GM23338 (cell line): ENCODE data around the gene NLGN1. TPM values are rescaled to one million over a fixed set of nuclear protein-coding genes. Genes with fewer than 3 reads are reported as not detected.

Experiments
- ATAC-seq: fragments of 200-7000 bp; cut with Tn5 transposase; 3 replicates; pipeline ENCODE4 v1.9.1; 2020
- DNase-seq: peaks from one replicate; pipeline ENCODE4 v3.0.0-alpha.2; 2015; ENCODE audit warnings: low spot score
- H2AFZ ChIP-seq: fragments of 200-600 bp; sonication (generic); 2 replicates; pipeline ENCODE4 v1.8.0; 2016; ENCODE audit warnings: antibody characterized with exemption, mild to moderate bottlenecking, moderate library complexity
- H3F3A ChIP-seq: fragments of 200-600 bp; sonication (generic); replicated peaks from 2 replicates; pipeline ENCODE4 v1.8.0; 2017; ENCODE audit warnings: antibody characterized with exemption, mixed run types, low read depth
- H3K27ac ChIP-seq: fragments of 200-600 bp; sonication (generic); 2 replicates; pipeline ENCODE4 v1.6.1; 2016; ENCODE audit warnings: low read depth
- H3K27me3 ChIP-seq: fragments of 200-600 bp; sonication (generic); 2 replicates; pipeline ENCODE4 v1.8.0; 2016; ENCODE audit warnings: mild to moderate bottlenecking, mixed run types, moderate library complexity; ENCODE audit not compliant: insufficient read depth
- H3K36me3 ChIP-seq: fragments of 200-600 bp; sonication (generic); 2 replicates; pipeline ENCODE4 v1.8.0; 2016; ENCODE audit warnings: mild to moderate bottlenecking; ENCODE audit not compliant: insufficient read depth
- H3K4me1 ChIP-seq: fragments of 200-600 bp; sonication (generic); 2 replicates; pipeline ENCODE4 v1.8.0; 2016; ENCODE audit warnings: mild to moderate bottlenecking, moderate library complexity; ENCODE audit not compliant: insufficient read depth
- H3K4me2 ChIP-seq: fragments of 200-600 bp; sonication (generic); 2 replicates; pipeline ENCODE4 v1.7.1; 2017; ENCODE audit warnings: mixed run types
- H3K4me3 ChIP-seq: fragments of 200-600 bp; sonication (generic); 2 replicates; pipeline ENCODE4 v1.6.1; 2016; ENCODE audit warnings: mixed run types
- H3K79me2 ChIP-seq: fragments of 200-600 bp; sonication (generic); replicated peaks from 2 replicates; pipeline ENCODE4 v1.8.0; 2017; ENCODE audit warnings: mild to moderate bottlenecking; ENCODE audit not compliant: insufficient read depth
- H3K9me2 ChIP-seq: fragments of 200-600 bp; sonication (generic); 2 replicates; pipeline ENCODE4 v1.8.0; 2017; ENCODE audit not compliant: insufficient read depth
- H4K20me1 ChIP-seq: fragments of 200-600 bp; sonication (generic); replicated peaks from 2 replicates; pipeline ENCODE4 v1.8.0; 2017; ENCODE audit warnings: mild to moderate bottlenecking; ENCODE audit not compliant: insufficient read depth
- H3K27ac Mint-ChIP-seq: 2 replicates; pipeline ENCODE4 v1.8.0; 2020; ENCODE audit warnings: inconsistent platforms, mild to moderate bottlenecking, moderate library complexity, mixed read lengths
- H3K27me3 Mint-ChIP-seq: 3 replicates; pipeline ENCODE4 v1.8.0; 2022; ENCODE audit warnings: low read depth, mild to moderate bottlenecking, moderate library complexity, mixed read lengths, inconsistent platforms; ENCODE audit not compliant: insufficient read depth, poor library complexity
- H3K36me3 Mint-ChIP-seq: 3 replicates; pipeline ENCODE4 v1.8.0; 2021; ENCODE audit warnings: low read depth, mild to moderate bottlenecking, inconsistent platforms, moderate library complexity, mixed read lengths
- H3K4me1 Mint-ChIP-seq: 3 replicates; pipeline ENCODE4 v1.8.0; 2020; ENCODE audit warnings: mild to moderate bottlenecking, inconsistent platforms, mixed read lengths
- H3K4me3 Mint-ChIP-seq: 3 replicates; pipeline ENCODE4 v1.8.0; 2021; ENCODE audit warnings: moderate library complexity, mild to moderate bottlenecking, inconsistent platforms, mixed read lengths
- H3K9me3 Mint-ChIP-seq: 3 replicates; pipeline ENCODE4 v1.8.0; 2020; ENCODE audit warnings: moderate library complexity, mild to moderate bottlenecking, inconsistent platforms, mixed read lengths
- CREB1 ChIP-seq: fragments of 250-450 bp; sonication (Bioruptor Pico); IDR thresholded peaks from 2 replicates; pipeline ENCODE4 v1.5.0; 2020; ENCODE audit warnings: low read depth, mild to moderate bottlenecking, moderate library complexity
- EZH2 ChIP-seq: fragments of 200-600 bp; sonication (generic); IDR thresholded peaks from one replicate; pipeline ENCODE4 v1.8.0; 2017; ENCODE audit warnings: antibody characterized with exemption, mild to moderate bottlenecking, low read depth; ENCODE audit not compliant: unreplicated experiment
- EZH2phosphoT487 ChIP-seq: fragments of 200-600 bp; sonication (generic); IDR thresholded peaks from one replicate; pipeline ENCODE4 v1.8.1; 2018; ENCODE audit warnings: antibody characterized with exemption; ENCODE audit not compliant: unreplicated experiment
- JUNB ChIP-seq: IDR thresholded peaks from one replicate; pipeline ENCODE4 v1.6.1; 2016; ENCODE audit warnings: antibody characterized with exemption; ENCODE audit not compliant: unreplicated experiment
- NANOG ChIP-seq: IDR thresholded peaks from 2 replicates; pipeline ENCODE4 v1.6.1; 2016; ENCODE audit warnings: antibody characterized with exemption, borderline replicate concordance
- POLR2AphosphoS5 ChIP-seq: IDR thresholded peaks from 2 replicates; pipeline ENCODE4 v1.6.1; 2016; ENCODE audit warnings: antibody characterized with exemption, low read depth
- STAT1 ChIP-seq: IDR thresholded peaks from one replicate; pipeline ENCODE4 v1.6.1; 2016; ENCODE audit warnings: antibody characterized with exemption; ENCODE audit not compliant: unreplicated experiment
- ZNF114 ChIP-seq: fragments of 250-450 bp; sonication (Bioruptor Pico); IDR thresholded peaks from 2 replicates; pipeline ENCODE4 v1.5.0; 2020; ENCODE audit warnings: mild to moderate bottlenecking, moderate library complexity
- ZNF331 ChIP-seq: fragments of 250-450 bp; sonication (Bioruptor Pico); IDR thresholded peaks from 2 replicates; pipeline ENCODE4 v1.5.0; 2020; ENCODE audit warnings: low read depth, mild to moderate bottlenecking, moderate library complexity
- polyA plus RNA-seq: library from polyadenylated mRNA; unstranded; fragments of >200 nt; fragmentation: Nextera tagmentation; extraction: Ambion mirVana; gene quantifications from 2 replicates; pipeline ENCODE4 v1.2.1, GENCODE V29; 2016
- total RNA-seq: library from RNA; depleted of rRNA; stranded (reverse); fragments of >200 nt; shearing (Covaris generic); gene quantifications from 2 replicates; pipeline ENCODE4 v1.2.3, GENCODE V29; 2014
- TF ChIP-seq, protein P1 (sequence below): IDR thresholded peaks from 2 replicates; pipeline ENCODE4 v1.6.1; 2016; ENCODE audit warnings: antibody characterized with exemption
- TF ChIP-seq, protein P2 (sequence below): IDR thresholded peaks from one replicate; pipeline ENCODE4 v1.6.1; 2018; ENCODE audit warnings: antibody characterized with exemption; ENCODE audit not compliant: unreplicated experiment
- TF ChIP-seq, protein P3 (sequence below): fragments of 250-450 bp; sonication (Bioruptor Pico); IDR thresholded peaks from 2 replicates; pipeline ENCODE4 v1.5.0; 2020; ENCODE audit warnings: mild to moderate bottlenecking, moderate library complexity

The NLGN1 gene
- total and polyA plus RNA-seq, 2 experiments from 2014 or later, result 6.5 to 18.6 TPM

DNA sequence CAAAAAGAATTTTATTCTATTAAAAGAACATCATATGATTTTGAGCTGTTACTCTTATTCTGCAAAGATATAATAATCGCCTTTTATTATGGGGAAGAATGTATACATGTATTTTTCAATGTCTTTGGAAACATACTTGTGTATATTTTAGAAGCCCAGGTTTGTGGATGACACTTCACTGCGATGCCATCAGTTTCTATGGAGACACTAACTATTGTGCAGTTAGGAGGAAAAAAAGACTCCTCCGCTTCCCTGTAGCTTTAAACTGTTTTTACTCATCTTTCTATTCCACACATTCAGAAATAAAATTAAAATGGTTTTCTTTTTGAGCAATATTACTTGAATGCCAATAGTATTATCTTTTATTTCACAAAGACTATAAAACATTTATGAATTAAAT lies 305.0 kb downstream of the NLGN1 start (continued):
- TF ChIP-seq CREB1, result no peak
- TF ChIP-seq, protein P1, sequence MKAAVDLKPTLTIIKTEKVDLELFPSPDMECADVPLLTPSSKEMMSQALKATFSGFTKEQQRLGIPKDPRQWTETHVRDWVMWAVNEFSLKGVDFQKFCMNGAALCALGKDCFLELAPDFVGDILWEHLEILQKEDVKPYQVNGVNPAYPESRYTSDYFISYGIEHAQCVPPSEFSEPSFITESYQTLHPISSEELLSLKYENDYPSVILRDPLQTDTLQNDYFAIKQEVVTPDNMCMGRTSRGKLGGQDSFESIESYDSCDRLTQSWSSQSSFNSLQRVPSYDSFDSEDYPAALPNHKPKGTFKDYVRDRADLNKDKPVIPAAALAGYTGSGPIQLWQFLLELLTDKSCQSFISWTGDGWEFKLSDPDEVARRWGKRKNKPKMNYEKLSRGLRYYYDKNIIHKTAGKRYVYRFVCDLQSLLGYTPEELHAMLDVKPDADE, result no peak

DNA sequence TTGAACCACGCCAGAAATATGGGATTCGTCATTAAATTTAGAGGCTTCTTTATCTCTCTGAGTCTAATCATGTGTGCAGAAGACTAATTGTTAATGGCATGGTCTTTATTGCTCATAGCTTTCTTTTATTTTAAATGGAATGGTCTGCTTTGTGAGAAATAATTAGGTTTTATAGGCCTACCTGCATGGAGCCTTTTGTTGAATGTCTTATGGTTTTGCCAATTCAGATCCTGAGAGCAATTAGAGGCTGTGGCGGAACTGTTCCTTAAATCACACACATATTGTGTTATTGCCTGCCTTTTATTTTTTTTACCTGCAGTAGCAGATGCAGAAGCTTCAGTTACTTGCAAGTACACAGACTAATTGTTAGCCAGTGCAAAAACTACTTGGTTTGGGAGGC lies 306.2 kb downstream of the NLGN1 start:
- no peak overlapping the region for H3K4me3 Mint-ChIP-seq
- H2AFZ ChIP-seq, result no peak overlapping the region
- peaks cover 2% of the 10 kb centered on the region for H3K27me3 Mint-ChIP-seq
- H3K27ac ChIP-seq, result no peak overlapping the region
- H3K4me1 Mint-ChIP-seq, result peaks cover 32% of the 10 kb centered on the region
- no peak overlapping the region for H3K4me3 ChIP-seq
- peaks cover 17% of the 10 kb centered on the region for H3K4me1 ChIP-seq
- no peaks in the 10 kb centered on the region for H4K20me1 ChIP-seq
- ATAC-seq, result no peak
- H3K9me2 ChIP-seq, result no peaks in the 10 kb centered on the region
- H3K27ac Mint-ChIP-seq, result peak overlapping the region; percentile 39
- no peaks in the 10 kb centered on the region for H3K79me2 ChIP-seq
- no peak for DNase-seq
- peaks cover 17% of the 10 kb centered on the region; the same call in 2 of the 3 replicates for H3K9me3 Mint-ChIP-seq
- H3K36me3 ChIP-seq, result no peaks in the 10 kb centered on the region
- peak overlapping the region; percentile 4; the same call in 1 of the 2 replicates for H3K4me2 ChIP-seq
- no peaks in the 10 kb centered on the region for H3K27me3 ChIP-seq
- peaks cover 21% of the 10 kb centered on the region; the same call in 2 of the 3 replicates for H3K36me3 Mint-ChIP-seq
- H3F3A ChIP-seq, result no peaks in the 10 kb centered on the region
- no peak for TF ChIP-seq JUNB
- TF ChIP-seq, protein P1, result no peak
- no peak for TF ChIP-seq CREB1
- TF ChIP-seq, protein P2, sequence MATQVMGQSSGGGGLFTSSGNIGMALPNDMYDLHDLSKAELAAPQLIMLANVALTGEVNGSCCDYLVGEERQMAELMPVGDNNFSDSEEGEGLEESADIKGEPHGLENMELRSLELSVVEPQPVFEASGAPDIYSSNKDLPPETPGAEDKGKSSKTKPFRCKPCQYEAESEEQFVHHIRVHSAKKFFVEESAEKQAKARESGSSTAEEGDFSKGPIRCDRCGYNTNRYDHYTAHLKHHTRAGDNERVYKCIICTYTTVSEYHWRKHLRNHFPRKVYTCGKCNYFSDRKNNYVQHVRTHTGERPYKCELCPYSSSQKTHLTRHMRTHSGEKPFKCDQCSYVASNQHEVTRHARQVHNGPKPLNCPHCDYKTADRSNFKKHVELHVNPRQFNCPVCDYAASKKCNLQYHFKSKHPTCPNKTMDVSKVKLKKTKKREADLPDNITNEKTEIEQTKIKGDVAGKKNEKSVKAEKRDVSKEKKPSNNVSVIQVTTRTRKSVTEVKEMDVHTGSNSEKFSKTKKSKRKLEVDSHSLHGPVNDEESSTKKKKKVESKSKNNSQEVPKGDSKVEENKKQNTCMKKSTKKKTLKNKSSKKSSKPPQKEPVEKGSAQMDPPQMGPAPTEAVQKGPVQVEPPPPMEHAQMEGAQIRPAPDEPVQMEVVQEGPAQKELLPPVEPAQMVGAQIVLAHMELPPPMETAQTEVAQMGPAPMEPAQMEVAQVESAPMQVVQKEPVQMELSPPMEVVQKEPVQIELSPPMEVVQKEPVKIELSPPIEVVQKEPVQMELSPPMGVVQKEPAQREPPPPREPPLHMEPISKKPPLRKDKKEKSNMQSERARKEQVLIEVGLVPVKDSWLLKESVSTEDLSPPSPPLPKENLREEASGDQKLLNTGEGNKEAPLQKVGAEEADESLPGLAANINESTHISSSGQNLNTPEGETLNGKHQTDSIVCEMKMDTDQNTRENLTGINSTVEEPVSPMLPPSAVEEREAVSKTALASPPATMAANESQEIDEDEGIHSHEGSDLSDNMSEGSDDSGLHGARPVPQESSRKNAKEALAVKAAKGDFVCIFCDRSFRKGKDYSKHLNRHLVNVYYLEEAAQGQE, result no peak
- TF ChIP-seq EZH2, result no peak
- TF ChIP-seq ZNF331 (CRISPR knock-in tag), result no peak
- TF ChIP-seq NANOG, result no peak
- TF ChIP-seq, protein P3, sequence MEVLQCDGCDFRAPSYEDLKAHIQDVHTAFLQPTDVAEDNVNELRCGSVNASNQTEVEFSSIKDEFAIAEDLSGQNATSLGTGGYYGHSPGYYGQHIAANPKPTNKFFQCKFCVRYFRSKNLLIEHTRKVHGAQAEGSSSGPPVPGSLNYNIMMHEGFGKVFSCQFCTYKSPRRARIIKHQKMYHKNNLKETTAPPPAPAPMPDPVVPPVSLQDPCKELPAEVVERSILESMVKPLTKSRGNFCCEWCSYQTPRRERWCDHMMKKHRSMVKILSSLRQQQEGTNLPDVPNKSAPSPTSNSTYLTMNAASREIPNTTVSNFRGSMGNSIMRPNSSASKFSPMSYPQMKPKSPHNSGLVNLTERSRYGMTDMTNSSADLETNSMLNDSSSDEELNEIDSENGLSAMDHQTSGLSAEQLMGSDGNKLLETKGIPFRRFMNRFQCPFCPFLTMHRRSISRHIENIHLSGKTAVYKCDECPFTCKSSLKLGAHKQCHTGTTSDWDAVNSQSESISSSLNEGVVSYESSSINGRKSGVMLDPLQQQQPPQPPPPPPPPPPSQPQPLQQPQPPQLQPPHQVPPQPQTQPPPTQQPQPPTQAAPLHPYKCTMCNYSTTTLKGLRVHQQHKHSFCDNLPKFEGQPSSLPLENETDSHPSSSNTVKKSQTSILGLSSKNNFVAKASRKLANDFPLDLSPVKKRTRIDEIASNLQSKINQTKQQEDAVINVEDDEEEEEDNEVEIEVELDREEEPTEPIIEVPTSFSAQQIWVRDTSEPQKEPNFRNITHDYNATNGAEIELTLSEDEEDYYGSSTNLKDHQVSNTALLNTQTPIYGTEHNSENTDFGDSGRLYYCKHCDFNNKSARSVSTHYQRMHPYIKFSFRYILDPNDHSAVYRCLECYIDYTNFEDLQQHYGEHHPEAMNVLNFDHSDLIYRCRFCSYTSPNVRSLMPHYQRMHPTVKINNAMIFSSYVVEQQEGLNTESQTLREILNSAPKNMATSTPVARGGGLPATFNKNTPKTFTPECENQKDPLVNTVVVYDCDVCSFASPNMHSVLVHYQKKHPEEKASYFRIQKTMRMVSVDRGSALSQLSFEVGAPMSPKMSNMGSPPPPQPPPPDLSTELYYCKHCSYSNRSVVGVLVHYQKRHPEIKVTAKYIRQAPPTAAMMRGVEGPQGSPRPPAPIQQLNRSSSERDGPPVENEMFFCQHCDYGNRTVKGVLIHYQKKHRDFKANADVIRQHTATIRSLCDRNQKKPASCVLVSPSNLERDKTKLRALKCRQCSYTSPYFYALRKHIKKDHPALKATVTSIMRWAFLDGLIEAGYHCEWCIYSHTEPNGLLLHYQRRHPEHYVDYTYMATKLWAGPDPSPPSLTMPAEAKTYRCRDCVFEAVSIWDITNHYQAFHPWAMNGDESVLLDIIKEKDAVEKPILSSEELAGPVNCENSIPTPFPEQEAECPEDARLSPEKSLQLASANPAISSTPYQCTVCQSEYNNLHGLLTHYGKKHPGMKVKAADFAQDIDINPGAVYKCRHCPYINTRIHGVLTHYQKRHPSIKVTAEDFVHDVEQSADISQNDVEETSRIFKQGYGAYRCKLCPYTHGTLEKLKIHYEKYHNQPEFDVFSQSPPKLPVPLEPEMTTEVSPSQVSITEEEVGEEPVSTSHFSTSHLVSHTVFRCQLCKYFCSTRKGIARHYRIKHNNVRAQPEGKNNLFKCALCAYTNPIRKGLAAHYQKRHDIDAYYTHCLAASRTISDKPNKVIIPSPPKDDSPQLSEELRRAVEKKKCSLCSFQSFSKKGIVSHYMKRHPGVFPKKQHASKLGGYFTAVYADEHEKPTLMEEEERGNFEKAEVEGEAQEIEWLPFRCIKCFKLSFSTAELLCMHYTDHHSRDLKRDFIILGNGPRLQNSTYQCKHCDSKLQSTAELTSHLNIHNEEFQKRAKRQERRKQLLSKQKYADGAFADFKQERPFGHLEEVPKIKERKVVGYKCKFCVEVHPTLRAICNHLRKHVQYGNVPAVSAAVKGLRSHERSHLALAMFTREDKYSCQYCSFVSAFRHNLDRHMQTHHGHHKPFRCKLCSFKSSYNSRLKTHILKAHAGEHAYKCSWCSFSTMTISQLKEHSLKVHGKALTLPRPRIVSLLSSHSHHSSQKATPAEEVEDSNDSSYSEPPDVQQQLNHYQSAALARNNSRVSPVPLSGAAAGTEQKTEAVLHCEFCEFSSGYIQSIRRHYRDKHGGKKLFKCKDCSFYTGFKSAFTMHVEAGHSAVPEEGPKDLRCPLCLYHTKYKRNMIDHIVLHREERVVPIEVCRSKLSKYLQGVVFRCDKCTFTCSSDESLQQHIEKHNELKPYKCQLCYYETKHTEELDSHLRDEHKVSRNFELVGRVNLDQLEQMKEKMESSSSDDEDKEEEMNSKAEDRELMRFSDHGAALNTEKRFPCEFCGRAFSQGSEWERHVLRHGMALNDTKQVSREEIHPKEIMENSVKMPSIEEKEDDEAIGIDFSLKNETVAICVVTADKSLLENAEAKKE, result no peak
- TF ChIP-seq STAT1, result no peak
- no peak for TF ChIP-seq ZNF114 (CRISPR knock-in tag)
- TF ChIP-seq EZH2phosphoT487, result no peak
- TF ChIP-seq POLR2AphosphoS5, result no peak
